CD4-positive, alpha-beta memory T cell (primary cell): Measurements from ENCODE around the gene CDK2AP2. TPM values are rescaled to one million over a fixed set of nuclear protein-coding genes. Genes with fewer than 3 reads are reported as not detected.
A peak's percentile ranks its signal among the peaks of the same experiment; 100 is the strongest.

Source experiments
- CTCF ChIA-PET: fragments of 350-600 bp; sonication (Branson Sonifier 250); formaldehyde crosslinking; loops from one replicate; lab custom pipeline; 2021; ENCODE audit warnings: inconsistent platforms; ENCODE audit not compliant: partially characterized antibody; lab: Charles Lee
- POLR2A ChIA-PET: fragments of 350-600 bp; sonication (Branson Sonifier 250); formaldehyde crosslinking; loops from one replicate; lab custom pipeline; 2021; ENCODE audit not compliant: partially characterized antibody; lab: Charles Lee
- DNase-seq, 5 donors: peaks; one replicate each; pipeline versions ENCODE4 v3.0.0 to v3.0.0-alpha.2; 2020 to 2022; ENCODE audit warnings: mixed read lengths in 1 of 5
- H3K27ac ChIP-seq: one replicate; pipeline ENCODE4 v1.7.0; 2013; ENCODE audit warnings: low read depth, low read length
- H3K27me3 ChIP-seq: 2 replicates; pipeline ENCODE4 v1.7.0; 2013; ENCODE audit warnings: mild to moderate bottlenecking, low read length, moderate library complexity; ENCODE audit not compliant: insufficient read depth
- H3K36me3 ChIP-seq: 2 replicates; pipeline ENCODE4 v1.7.0; 2013; ENCODE audit warnings: mild to moderate bottlenecking, low read length, moderate library complexity; ENCODE audit not compliant: insufficient read depth
- H3K4me1 ChIP-seq: 2 replicates; pipeline ENCODE4 v1.7.0; 2013; ENCODE audit warnings: mild to moderate bottlenecking, low read length, moderate library complexity; ENCODE audit not compliant: insufficient read depth
- H3K4me3 ChIP-seq, 2 donors: one replicate each; pipeline ENCODE4 v1.7.0; 2013; ENCODE audit warnings: low read length in 2 of 2, mild to moderate bottlenecking in 1 of 2
- H3K9me3 ChIP-seq, 2 donors: one replicate each; pipeline ENCODE4 v1.7.0; 2013; ENCODE audit warnings: low read length in 2 of 2, control low read depth in 1 of 2; ENCODE audit not compliant: control insufficient read depth in 1 of 2
- H3K27ac Mint-ChIP-seq, 7 donors: one replicate each; pipeline ENCODE4 v1.8.0; 2020 to 2021; ENCODE audit warnings: mixed read lengths in 7 of 7, mild to moderate bottlenecking in 6 of 7, inconsistent platforms in 3 of 7, moderate library complexity in 3 of 7
- H3K27me3 Mint-ChIP-seq, 2 donors: one replicate each; pipeline ENCODE4 v1.8.0; 2020 to 2021; ENCODE audit warnings: mixed read lengths in 2 of 2
- H3K36me3 Mint-ChIP-seq, 2 donors: one replicate each; pipeline ENCODE4 v1.8.0; 2020 to 2021; ENCODE audit warnings: mixed read lengths in 2 of 2, inconsistent platforms in 1 of 2, mild to moderate bottlenecking in 1 of 2
- H3K4me1 Mint-ChIP-seq, 4 donors: one replicate each; pipeline ENCODE4 v1.8.0; 2020 to 2021; ENCODE audit warnings: mixed read lengths in 4 of 4, mild to moderate bottlenecking in 1 of 4
- H3K4me3 Mint-ChIP-seq, 8 donors: one replicate each; pipeline ENCODE4 v1.8.0; 2020 to 2021; ENCODE audit warnings: mixed read lengths in 8 of 8, mild to moderate bottlenecking in 7 of 8, moderate library complexity in 6 of 8, inconsistent platforms in 3 of 8
- H3K9me3 Mint-ChIP-seq, 8 donors: one replicate each; pipeline ENCODE4 v1.8.0; 2020 to 2021; ENCODE audit warnings: mixed read lengths in 8 of 8, mild to moderate bottlenecking in 5 of 8, inconsistent platforms in 3 of 8, moderate library complexity in 1 of 8
- intact Hi-C: fragments of 100-400 bp; cut with micrococcal nuclease; formaldehyde crosslinking; loops from one replicate; pipeline ENCODE4 v1.15.1; 2023
- polyA plus RNA-seq, 2 donors: library from polyadenylated mRNA; unstranded; fragments of 300-500 nt; fragmentation: Illumina TruSeq; gene quantifications; one replicate each; pipeline ENCODE4 v1.2.3, GENCODE V29; 2021
- total RNA-seq, 2 experiments: library from RNA; stranded (reverse); gene quantifications; one replicate each; pipeline ENCODE4 v1.2.3, GENCODE V29; 2021

The CDK2AP2 gene
- total and polyA plus RNA-seq, 4 experiments from 2014 or later: 83.3 to 152 (median 85.9) TPM

DNA sequence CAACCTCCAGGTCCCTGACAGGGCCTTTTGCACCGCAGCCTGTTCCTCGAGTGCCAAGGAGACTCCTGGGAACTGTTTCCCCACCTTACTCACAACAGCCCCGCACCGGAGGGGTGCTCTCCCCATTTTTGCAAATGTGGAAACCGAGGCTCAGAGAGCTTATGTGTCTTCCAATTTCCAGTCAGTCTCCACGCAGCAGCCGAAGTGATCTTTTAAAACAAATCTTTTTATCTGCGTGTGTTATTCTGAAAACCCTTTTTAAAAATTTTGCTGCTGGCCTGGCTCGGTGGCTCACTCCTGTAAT lies 38.5 kb downstream of the CDK2AP2 start:
- Histone ChIP-seq H3K27ac (peak overlapping the region; percentile 81), H3K36me3 (no peaks in the 10 kb centered on the region), H3K9me3 (no peaks in the 10 kb centered on the region), H3K4me1 (peaks cover 42% of the 10 kb centered on the region), H3K27me3 (no peaks in the 10 kb centered on the region), H3K4me3 (peak overlapping the region; percentile 78 to 79)
- peak overlapping the region; percentile 76 to 92 (median 84) for H3K4me3 Mint-ChIP-seq
- peak overlapping the region; percentile 21 to 92 (median 87) for H3K27ac Mint-ChIP-seq
- DNase-seq: no peak
- intact Hi-C loops: loop anchor here (1.0 to 2.0 kb wide), 9 partner anchors 13 to 80 kb away; partner anchors contain the start of genes CORO1B, PPP1CA, PTPRCAP and RPS6KB2
- no peaks in the 10 kb centered on the region for H3K27me3 Mint-ChIP-seq
- ChIA-PET CTCF (interaction anchor here (0.8 to 2.7 kb wide), 9 partner anchors 10 to 68 kb away, joined by 3 to 19 read pairs (median 4); partner anchors contain the start of genes AIP, PPP1CA and TBC1D10C), POLR2A (interaction anchor here (0.9 to 30.4 kb wide), 15 partner anchors 12 to 229 kb away, joined by 4 to 900 read pairs (median 20); partner anchors contain the start of genes AIP, CDK2AP2, CORO1B and PITPNM1)
- peaks cover 16 to 34% (median 26%) of the 10 kb centered on the region in 4 donors for H3K4me1 Mint-ChIP-seq
- H3K36me3 Mint-ChIP-seq: peaks cover 0 to 7% of the 10 kb centered on the region in 2 donors
- H3K9me3 Mint-ChIP-seq: no peaks in the 10 kb centered on the region

DNA sequence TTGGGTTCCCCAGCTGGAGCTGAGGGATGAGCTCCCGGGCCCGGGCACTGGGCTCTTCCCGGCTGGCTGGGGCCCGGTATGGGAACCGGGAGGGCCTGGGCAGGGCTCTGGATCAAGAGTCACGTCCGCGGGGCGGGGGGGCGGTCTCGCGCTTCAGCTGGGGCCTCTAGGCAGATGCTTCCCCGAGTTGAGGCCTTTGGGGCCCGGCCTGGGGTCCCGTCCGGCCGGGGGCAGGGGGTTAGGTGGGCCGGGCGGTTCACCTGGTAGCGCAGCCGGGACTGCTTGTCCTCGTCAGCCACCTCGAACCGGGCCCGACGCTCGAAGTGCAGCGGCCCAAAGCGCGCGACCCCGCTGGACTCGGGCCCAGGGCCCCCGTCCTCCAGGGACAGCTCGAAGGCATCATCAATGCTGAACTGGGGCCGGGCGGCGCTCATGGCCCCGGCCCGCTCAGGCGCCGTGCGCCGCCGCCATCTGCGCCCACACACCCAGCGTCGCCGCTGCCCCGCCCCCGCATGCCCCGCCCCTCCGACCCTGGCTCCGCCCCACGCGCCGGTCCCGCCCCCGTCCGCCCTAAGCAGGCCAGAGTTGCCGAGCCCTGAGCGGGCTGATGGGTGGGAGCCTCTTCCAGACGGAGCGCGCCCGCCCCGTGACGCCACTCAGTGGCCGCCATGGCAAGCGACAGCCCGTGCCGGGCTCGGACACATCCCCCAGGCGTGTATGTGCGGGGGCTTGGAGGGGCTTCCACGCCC lies 39.0 kb downstream of the CDK2AP2 start, which contains the start of gene TMEM134:
Gene TMEM134, minus strand, starts transcription at position 493 of the 749 bp plus-strand sequence. Its CDS starts 59 bp downstream, at position 434.
- peaks cover 0 to 7% of the 10 kb centered on the region in 2 donors for H3K36me3 Mint-ChIP-seq
- peak within 1 kb of the TSS; percentile 84 to 96 (median 91) for H3K27ac Mint-ChIP-seq
- H3K9me3 ChIP-seq: no peaks in the 10 kb centered on the region
- intact Hi-C loops: loop anchor here (1.0 to 2.0 kb wide), 9 partner anchors 13 to 80 kb away; partner anchors contain the start of genes CORO1B, PPP1CA, PTPRCAP and RPS6KB2
- H3K27ac ChIP-seq: peak within 1 kb of the TSS; percentile 81
- no peaks in the 10 kb centered on the region for H3K27me3 Mint-ChIP-seq
- peak; percentile 85 to 88 (median 88) for DNase-seq
- peaks cover 16 to 38% (median 28%) of the 10 kb centered on the region in 4 donors for H3K4me1 Mint-ChIP-seq
- no peaks in the 10 kb centered on the region for H3K27me3 ChIP-seq
- POLR2A ChIA-PET: interaction anchor here (0.6 to 30.4 kb wide), 24 partner anchors 8 to 229 kb away, joined by 3 to 900 read pairs (median 8); partner anchors contain the start of genes AIP, CABP4, CDK2AP2 and CORO1B
- H3K4me3 Mint-ChIP-seq: peak within 1 kb of the TSS; percentile 83 to 92 (median 90)
- peak within 1 kb of the TSS; percentile 78 to 79 for H3K4me3 ChIP-seq
- H3K36me3 ChIP-seq: no peaks in the 10 kb centered on the region
- H3K4me1 ChIP-seq: peaks cover 48% of the 10 kb centered on the region
- CTCF ChIA-PET: interaction anchor here (0.8 to 4.8 kb wide), 19 partner anchors 9 to 206 kb away, joined by 3 to 38 read pairs (median 4); partner anchors contain the start of genes AIP, PITPNM1, PPP1CA and PTPRCAP
- H3K9me3 Mint-ChIP-seq: no peaks in the 10 kb centered on the region

DNA sequence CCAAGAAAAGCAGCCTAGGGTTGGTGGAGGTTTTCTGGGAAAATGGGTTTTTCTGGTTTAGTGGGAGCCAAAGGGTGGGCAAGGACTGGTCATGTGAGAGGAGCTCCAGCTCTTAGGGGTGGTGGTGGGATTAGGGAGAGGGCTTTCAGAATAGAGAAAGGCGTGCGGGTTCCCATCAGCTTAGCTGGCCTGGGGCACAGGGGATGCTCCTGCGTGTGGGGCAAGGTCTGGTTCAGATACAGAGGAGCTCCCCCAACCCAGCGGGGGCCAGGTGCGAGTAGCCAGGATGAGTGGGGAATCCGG lies 39.6 kb downstream of the CDK2AP2 start:
- CTCF ChIA-PET: interaction anchor here (0.8 to 4.8 kb wide), 15 partner anchors 9 to 206 kb away, joined by 3 to 38 read pairs (median 5); partner anchors contain the start of genes AIP, PITPNM1, PPP1CA and PTPRCAP
- no peak for DNase-seq
- H3K4me1 Mint-ChIP-seq: peaks cover 16 to 39% (median 28%) of the 10 kb centered on the region in 4 donors
- no peaks in the 10 kb centered on the region for H3K27me3 Mint-ChIP-seq
- POLR2A ChIA-PET: interaction anchor here (0.6 to 30.4 kb wide), 24 partner anchors 9 to 228 kb away, joined by 3 to 900 read pairs (median 8); partner anchors contain the start of genes AIP, CABP4, CDK2AP2 and CORO1B
- no peaks in the 10 kb centered on the region for H3K9me3 ChIP-seq
- H3K27ac ChIP-seq: peak overlapping the region; percentile 81
- peak overlapping the region; percentile 84 to 96 (median 91) for H3K27ac Mint-ChIP-seq
- no peaks in the 10 kb centered on the region for H3K36me3 ChIP-seq
- intact Hi-C loops: loop anchor here (2.0 kb wide), 1 partner anchor 52 kb away; no protein-coding TSS in a partner anchor
- peak overlapping the region; percentile 69 to 78 for H3K4me3 ChIP-seq
- no peaks in the 10 kb centered on the region for H3K9me3 Mint-ChIP-seq
- no peaks in the 10 kb centered on the region for H3K27me3 ChIP-seq
- H3K4me1 ChIP-seq: peaks cover 48% of the 10 kb centered on the region
- peak overlapping the region; percentile 81 to 92 (median 90) for H3K4me3 Mint-ChIP-seq
- H3K36me3 Mint-ChIP-seq: peaks cover 0 to 7% of the 10 kb centered on the region in 2 donors

DNA sequence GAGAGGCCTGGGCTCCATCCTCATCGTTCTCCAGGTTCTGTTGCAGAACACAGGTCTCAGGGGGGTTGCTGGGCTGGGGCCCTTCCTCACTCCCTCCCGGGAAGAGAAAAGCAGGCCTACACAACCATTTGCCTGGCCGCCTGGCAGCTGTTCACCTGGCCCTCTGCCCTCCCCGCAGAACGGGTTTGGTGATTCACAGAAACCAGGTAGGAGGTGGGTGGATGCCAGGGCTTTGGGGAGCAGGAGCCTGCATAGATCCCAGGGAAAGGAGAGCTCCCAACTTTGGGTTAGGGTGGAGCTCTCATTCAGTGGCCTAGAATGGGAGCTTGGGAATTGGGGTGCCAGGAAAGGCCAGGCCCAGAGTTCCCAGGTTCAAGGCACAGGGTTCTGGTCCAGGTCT lies 39.9 kb downstream of the CDK2AP2 start:
- intact Hi-C loops: loop anchor here (2.0 kb wide), 1 partner anchor 51 kb away; no protein-coding TSS in a partner anchor
- Mint-ChIP-seq H3K27me3 (no peaks in the 10 kb centered on the region), H3K9me3 (no peaks in the 10 kb centered on the region), H3K36me3 (peaks cover 0 to 7% of the 10 kb centered on the region in 2 donors), H3K27ac (peak overlapping the region; percentile 84 to 96 (median 91)), H3K4me1 (peaks cover 16 to 39% (median 28%) of the 10 kb centered on the region in 4 donors), H3K4me3 (peak overlapping the region; percentile 81 to 92 (median 90))
- H3K4me3 ChIP-seq: peak overlapping the region; percentile 69 to 78
- no peaks in the 10 kb centered on the region for H3K9me3 ChIP-seq
- CTCF ChIA-PET: interaction anchor here (0.8 to 4.8 kb wide), 14 partner anchors 10 to 205 kb away, joined by 3 to 38 read pairs (median 5); partner anchors contain the start of genes AIP, PITPNM1, PPP1CA and PTPRCAP
- no peaks in the 10 kb centered on the region for H3K27me3 ChIP-seq
- peak overlapping the region; percentile 81 for H3K27ac ChIP-seq
- H3K36me3 ChIP-seq: no peaks in the 10 kb centered on the region
- H3K4me1 ChIP-seq: peaks cover 48% of the 10 kb centered on the region
- no peak for DNase-seq
- POLR2A ChIA-PET: interaction anchor here (0.7 to 30.4 kb wide), 21 partner anchors 10 to 228 kb away, joined by 3 to 900 read pairs (median 8); partner anchors contain the start of genes AIP, CABP4, CDK2AP2 and CORO1B

DNA sequence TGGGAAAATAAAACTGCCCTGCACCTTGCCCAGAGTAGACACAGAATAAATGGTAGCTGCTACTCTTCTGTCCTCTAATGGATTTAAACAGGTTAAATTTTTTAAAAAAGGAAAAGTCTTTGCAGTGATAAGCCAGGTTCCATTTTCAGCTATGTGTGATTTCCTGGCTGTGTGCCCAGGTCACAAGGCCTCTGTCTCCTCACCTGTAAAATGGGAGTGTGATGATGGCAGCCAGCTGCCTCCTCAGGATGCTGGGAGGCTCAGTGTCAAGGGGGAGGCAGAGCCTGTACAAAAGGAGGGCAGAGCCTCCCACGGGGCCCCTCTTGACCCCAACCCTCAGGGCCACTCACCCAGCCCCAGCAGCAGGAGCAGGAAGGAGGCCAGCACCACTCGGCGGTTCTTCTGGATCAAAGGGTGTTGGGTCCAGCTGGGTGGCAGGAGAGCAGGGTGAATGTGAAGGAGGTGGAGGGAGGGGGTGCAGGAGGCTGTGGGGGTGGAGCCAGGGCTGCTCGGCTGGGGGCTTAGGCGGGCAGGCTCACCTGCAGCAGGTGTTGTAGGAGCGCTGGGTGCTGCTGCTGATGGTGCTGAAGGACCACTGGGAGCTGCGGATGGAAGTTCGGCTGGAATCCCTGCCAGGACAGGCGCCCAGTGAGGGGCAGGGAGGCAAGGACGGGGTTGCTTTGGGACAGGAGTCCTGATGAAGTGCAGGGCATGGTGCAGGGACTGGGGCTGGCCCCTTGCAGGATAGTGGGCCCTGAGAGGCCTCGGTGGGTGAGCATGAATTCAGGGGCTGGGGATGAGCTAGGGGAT lies 40.8 kb downstream of the CDK2AP2 start:
- Mint-ChIP-seq H3K27me3 (no peaks in the 10 kb centered on the region), H3K27ac (peak overlapping the region; percentile 50 to 90 (median 78)), H3K4me1 (peaks cover 16 to 39% (median 28%) of the 10 kb centered on the region in 4 donors), H3K9me3 (no peaks in the 10 kb centered on the region), H3K36me3 (peaks cover 0 to 7% of the 10 kb centered on the region in 2 donors), H3K4me3 (peak overlapping the region in 7 of 8 donors; percentile 76 to 92 (median 89))
- Histone ChIP-seq H3K9me3 (no peaks in the 10 kb centered on the region), H3K36me3 (no peaks in the 10 kb centered on the region), H3K4me3 (no peak overlapping the region), H3K4me1 (peaks cover 48% of the 10 kb centered on the region), H3K27ac (peak overlapping the region; percentile 81), H3K27me3 (no peaks in the 10 kb centered on the region)
- CTCF ChIA-PET: interaction anchor here (0.9 to 4.8 kb wide), 6 partner anchors 16 to 116 kb away, joined by 3 to 38 read pairs (median 7); partner anchors contain the start of genes AIP, PITPNM1, PPP1CA and PTPRCAP
- no peak for DNase-seq
- intact Hi-C loops: no loop called here
- POLR2A ChIA-PET: interaction anchor here (0.8 to 30.4 kb wide), 16 partner anchors 16 to 180 kb away, joined by 3 to 900 read pairs (median 19); partner anchors contain the start of genes AIP, CDK2AP2, CORO1B and PITPNM1

DNA sequence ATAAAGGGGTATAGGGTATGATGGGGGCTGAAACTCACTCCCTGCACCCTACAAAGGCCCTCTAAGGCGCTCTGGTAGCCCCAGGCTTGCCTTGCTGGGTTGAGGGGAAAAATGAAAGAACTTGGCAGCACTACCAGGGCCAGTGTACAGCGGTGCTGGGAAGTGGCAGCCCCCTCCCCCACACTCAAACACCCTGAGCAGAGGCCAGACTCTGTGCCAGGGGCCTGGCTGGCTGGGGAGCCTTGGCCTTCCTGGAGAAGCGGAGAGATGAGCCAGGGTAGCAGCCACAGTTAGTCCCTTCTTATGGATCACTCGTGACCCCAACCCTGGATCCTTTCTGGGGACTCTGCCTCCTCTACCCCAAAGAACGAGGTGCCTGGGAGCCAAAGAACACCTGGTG lies 41.6 kb downstream of the CDK2AP2 start:
- H3K36me3 ChIP-seq: no peaks in the 10 kb centered on the region
- H3K27ac ChIP-seq: no peak overlapping the region
- peaks cover 48% of the 10 kb centered on the region for H3K4me1 ChIP-seq
- H3K27me3 Mint-ChIP-seq: no peaks in the 10 kb centered on the region
- no peaks in the 10 kb centered on the region for H3K9me3 ChIP-seq
- H3K4me3 Mint-ChIP-seq: peak overlapping the region in 2 of 8 donors; percentile 29 to 38
- H3K27ac Mint-ChIP-seq: peak overlapping the region in 5 of 7 donors; percentile 30 to 79 (median 70)
- CTCF ChIA-PET: interaction anchor here (0.9 to 4.8 kb wide), 5 partner anchors 29 to 115 kb away, joined by 3 to 38 read pairs (median 4); partner anchors contain the start of genes POLD4, PPP1CA, PTPRCAP and RAD9A
- intact Hi-C loops: no loop called here
- POLR2A ChIA-PET: interaction anchor here (0.7 to 30.4 kb wide), 13 partner anchors 12 to 113 kb away, joined by 3 to 900 read pairs (median 21); partner anchors contain the start of genes AIP, CDK2AP2, CORO1B and POLD4
- peaks cover 0 to 7% of the 10 kb centered on the region in 2 donors for H3K36me3 Mint-ChIP-seq
- H3K27me3 ChIP-seq: no peaks in the 10 kb centered on the region
- no peak for DNase-seq
- peaks cover 15 to 39% (median 26%) of the 10 kb centered on the region in 4 donors for H3K4me1 Mint-ChIP-seq
- H3K9me3 Mint-ChIP-seq: no peaks in the 10 kb centered on the region
- H3K4me3 ChIP-seq: no peak overlapping the region
